Thyroid gland (tissue), 4 donors: Measurements from ENCODE around the gene POLR3K.

Source experiments
- CTCF ChIP-seq, 6 experiments: fragments of 200-600 bp in 3 of 6; fragments of 450-650 bp in 3 of 6; sonication (generic) in 3 of 6; IDR thresholded peaks; one replicate each; pipeline ENCODE4 v1.5.1; 2016 to 2019; ENCODE audit warnings: antibody characterized with exemption in 6 of 6, mild to moderate bottlenecking in 2 of 6, inconsistent platforms in 1 of 6, moderate library complexity in 1 of 6
- POLR2A ChIP-seq, 2 donors: fragments of 450-650 bp; IDR thresholded peaks; one replicate each; pipeline ENCODE4 v1.6.1; 2017; ENCODE audit warnings: antibody characterized with exemption in 2 of 2, mild to moderate bottlenecking in 2 of 2, moderate library complexity in 1 of 2

- TF ChIP-seq CTCF (IDR thresholded peaks at IDR 0.05): no peak
- no peak for TF ChIP-seq POLR2A (IDR thresholded peaks at IDR 0.05)
Observed at GRCh38 chr16:35011-35677, 18.3 kb downstream of the POLR3K start.
